Caco-2 (cell line): ENCODE data around the gene CCNB2. TPM values are rescaled to one million over a fixed set of nuclear protein-coding genes. Genes with fewer than 3 reads are reported as not detected.

Experiments
- BruUV-seq: library from RNA; stranded (reverse); fragments of 400-500 nt; replicated peaks from 2 replicates; lab custom pipeline; 2021; lab: Mats Ljungman, UMichigan
- CTCF ChIA-PET: fragments of 300-600 bp; sonication (Branson Sonifier 250); formaldehyde crosslinking; loops from one replicate; lab custom pipeline; 2022; ENCODE audit warnings: antibody characterized with exemption; lab: Charles Lee
- POLR2A ChIA-PET: fragments of 300-600 bp; sonication (Branson Sonifier 250); formaldehyde crosslinking; loops from one replicate; lab custom pipeline; 2022; ENCODE audit warnings: antibody characterized with exemption; lab: Charles Lee
- DNase-seq, 2 experiments: peaks; one replicate each; pipeline versions ENCODE4 v3.0.0 to v3.0.0-alpha.2; 2020 to 2022
- H3K27me3 ChIP-seq: replicated peaks from 2 replicates; pipeline ENCODE4 v1.6.0; 2011; ENCODE audit warnings: low read length; ENCODE audit not compliant: control insufficient read depth, insufficient read depth
- H3K36me3 ChIP-seq: 2 replicates; pipeline ENCODE4 v1.5.1; 2011; ENCODE audit warnings: low read length; ENCODE audit not compliant: control insufficient read depth, insufficient read depth
- H3K4me1 ChIP-seq: fragments of 250-450 bp; sonication (Bioruptor Pico); 2 replicates; pipeline ENCODE4 v1.5.1; 2020; ENCODE audit warnings: mild to moderate bottlenecking
- H3K4me3 ChIP-seq: 2 replicates; pipeline ENCODE4 v1.5.1; 2011; ENCODE audit warnings: low read depth, mild to moderate bottlenecking, control low read depth, low read length
- H3K9me3 ChIP-seq: fragments of 250-450 bp; sonication (Bioruptor Pico); 2 replicates; pipeline ENCODE4 v1.5.1; 2020; ENCODE audit warnings: mild to moderate bottlenecking, moderate library complexity
- H3K27ac Mint-ChIP-seq: one replicate; pipeline ENCODE4 v1.8.0; 2022; ENCODE audit warnings: mixed read lengths; ENCODE audit not compliant: unreplicated experiment
- H3K27me3 Mint-ChIP-seq: one replicate; pipeline ENCODE4 v1.8.0; 2022; ENCODE audit warnings: mixed read lengths; ENCODE audit not compliant: insufficient read depth, unreplicated experiment
- H3K36me3 Mint-ChIP-seq: one replicate; pipeline ENCODE4 v1.8.0; 2022; ENCODE audit warnings: mild to moderate bottlenecking, mixed read lengths; ENCODE audit not compliant: insufficient read depth, unreplicated experiment
- H3K4me1 Mint-ChIP-seq: one replicate; pipeline ENCODE4 v1.8.0; 2022; ENCODE audit warnings: low read depth, mixed read lengths; ENCODE audit not compliant: unreplicated experiment
- H3K4me3 Mint-ChIP-seq: one replicate; pipeline ENCODE4 v1.8.0; 2022; ENCODE audit warnings: mild to moderate bottlenecking, moderate library complexity, mixed read lengths; ENCODE audit not compliant: unreplicated experiment
- H3K9me3 Mint-ChIP-seq: one replicate; pipeline ENCODE4 v1.8.0; 2022; ENCODE audit warnings: mixed read lengths; ENCODE audit not compliant: unreplicated experiment
- intact Hi-C: fragments of 100-400 bp; cut with micrococcal nuclease; formaldehyde crosslinking; loops from one replicate; pipeline ENCODE4 v1.10.0; 2022; ENCODE audit not compliant: unreplicated experiment
- total RNA-seq: library from RNA; stranded (reverse); gene quantifications from 2 replicates; pipeline ENCODE4 v1.2.3, GENCODE V29; 2022
- TF ChIP-seq, protein P1 (sequence below), 2 experiments: fragments of 200-600 bp in 1 of 2; IDR thresholded peaks; 1 replicate in 1 of 2; 2 replicates in 1 of 2; pipeline versions ENCODE4 v1.5.1 to v1.8.0; 2011 to 2022; ENCODE audit warnings: antibody characterized with exemption in 1 of 2, control low read depth in 1 of 2, inconsistent platforms in 1 of 2, low read depth in 1 of 2, low read length in 1 of 2, mild to moderate bottlenecking in 1 of 2, moderate library complexity in 1 of 2; ENCODE audit not compliant: insufficient read depth in 1 of 2, severe bottlenecking in 1 of 2, unreplicated experiment in 1 of 2

The CCNB2 gene
- total RNA-seq, 1 experiment from 2014 or later: 90.1 TPM

- no peaks in the 10 kb centered on the region; the same call in 1 of the 2 replicates for H3K36me3 ChIP-seq
- CTCF ChIA-PET: no interaction called here
Observed at GRCh38 chr15:59063042-59063441, 41.9 kb upstream of the CCNB2 start.

GRCh38 chr15:59069430-59069829, 35.5 kb upstream of the CCNB2 start:
- H3K4me3 Mint-ChIP-seq: peak overlapping the region; percentile 5

More at GRCh38 chr15:59063042-59063441, 41.9 kb upstream of the CCNB2 start:
- peaks cover 73% of the 10 kb centered on the region for H3K36me3 Mint-ChIP-seq
- POLR2A ChIA-PET: no interaction called here
- H3K27ac Mint-ChIP-seq: no peak overlapping the region
- Histone ChIP-seq H3K9me3 (no peaks in the 10 kb centered on the region), H3K4me1 (no peaks in the 10 kb centered on the region), H3K4me3 (no peak overlapping the region), H3K27me3 (no peaks in the 10 kb centered on the region)
- no peaks in the 10 kb centered on the region for H3K4me1 Mint-ChIP-seq
- TF ChIP-seq, protein P1, sequence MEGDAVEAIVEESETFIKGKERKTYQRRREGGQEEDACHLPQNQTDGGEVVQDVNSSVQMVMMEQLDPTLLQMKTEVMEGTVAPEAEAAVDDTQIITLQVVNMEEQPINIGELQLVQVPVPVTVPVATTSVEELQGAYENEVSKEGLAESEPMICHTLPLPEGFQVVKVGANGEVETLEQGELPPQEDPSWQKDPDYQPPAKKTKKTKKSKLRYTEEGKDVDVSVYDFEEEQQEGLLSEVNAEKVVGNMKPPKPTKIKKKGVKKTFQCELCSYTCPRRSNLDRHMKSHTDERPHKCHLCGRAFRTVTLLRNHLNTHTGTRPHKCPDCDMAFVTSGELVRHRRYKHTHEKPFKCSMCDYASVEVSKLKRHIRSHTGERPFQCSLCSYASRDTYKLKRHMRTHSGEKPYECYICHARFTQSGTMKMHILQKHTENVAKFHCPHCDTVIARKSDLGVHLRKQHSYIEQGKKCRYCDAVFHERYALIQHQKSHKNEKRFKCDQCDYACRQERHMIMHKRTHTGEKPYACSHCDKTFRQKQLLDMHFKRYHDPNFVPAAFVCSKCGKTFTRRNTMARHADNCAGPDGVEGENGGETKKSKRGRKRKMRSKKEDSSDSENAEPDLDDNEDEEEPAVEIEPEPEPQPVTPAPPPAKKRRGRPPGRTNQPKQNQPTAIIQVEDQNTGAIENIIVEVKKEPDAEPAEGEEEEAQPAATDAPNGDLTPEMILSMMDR (IDR thresholded peaks at IDR 0.05; ENCODE audit: insufficient read depth in 1 of 2, low read depth in 1 of 2, low read length in 1 of 2, severe bottlenecking in 1 of 2, unreplicated experiment in 1 of 2): no peak
- intact Hi-C loops: no loop called here
- no peak overlapping the region for H3K4me3 Mint-ChIP-seq
- H3K9me3 Mint-ChIP-seq: no peaks in the 10 kb centered on the region
- DNase-seq: no peak
- BruUV-seq: no TSS peak
- H3K27me3 Mint-ChIP-seq: no peaks in the 10 kb centered on the region

GRCh38 chr15:59074607-59075006, 30.3 kb upstream of the CCNB2 start:
- no peaks in the 10 kb centered on the region for H3K9me3 Mint-ChIP-seq
- Histone ChIP-seq H3K4me3 (no peak overlapping the region), H3K9me3 (no peaks in the 10 kb centered on the region), H3K36me3 (no peaks in the 10 kb centered on the region), H3K4me1 (0 out of 2 replicates have a peak, but pooled peaks cover 9% of the 10 kb centered on the region), H3K27me3 (no peaks in the 10 kb centered on the region)
- no peak overlapping the region for H3K4me3 Mint-ChIP-seq
- H3K27me3 Mint-ChIP-seq: no peaks in the 10 kb centered on the region
- peaks cover 6% of the 10 kb centered on the region for H3K36me3 Mint-ChIP-seq
- CTCF ChIA-PET: no interaction called here
- peaks cover 2% of the 10 kb centered on the region for H3K4me1 Mint-ChIP-seq
- no peak for DNase-seq
- TF ChIP-seq, protein P1 (IDR thresholded peaks at IDR 0.05; ENCODE audit: insufficient read depth in 1 of 2, low read depth in 1 of 2, low read length in 1 of 2, severe bottlenecking in 1 of 2, unreplicated experiment in 1 of 2): no peak
- POLR2A ChIA-PET: no interaction called here
- BruUV-seq: no TSS peak
- H3K27ac Mint-ChIP-seq: no peak overlapping the region
- intact Hi-C loops: no loop called here

More at GRCh38 chr15:59069430-59069829, 35.5 kb upstream of the CCNB2 start:
- ChIA-PET POLR2A (no interaction called here), CTCF (no interaction called here)
- H3K27me3 ChIP-seq: no peaks in the 10 kb centered on the region
- H3K36me3 ChIP-seq: no peaks in the 10 kb centered on the region
- H3K27ac Mint-ChIP-seq: peak overlapping the region; percentile 46
- no peaks in the 10 kb centered on the region for H3K9me3 ChIP-seq
- no TSS peak for BruUV-seq
- no peak overlapping the region for H3K4me3 ChIP-seq
- DNase-seq: peak in 1 of 2 experiments; percentile 34
- 0 out of 2 replicates have a peak, but pooled peaks cover 16% of the 10 kb centered on the region for H3K4me1 ChIP-seq
- peaks cover 7% of the 10 kb centered on the region for H3K4me1 Mint-ChIP-seq
- H3K9me3 Mint-ChIP-seq: no peaks in the 10 kb centered on the region
- TF ChIP-seq, protein P1 (IDR thresholded peaks at IDR 0.05; ENCODE audit: insufficient read depth in 1 of 2, low read depth in 1 of 2, low read length in 1 of 2, severe bottlenecking in 1 of 2, unreplicated experiment in 1 of 2): no peak
- no peaks in the 10 kb centered on the region for H3K27me3 Mint-ChIP-seq
- H3K36me3 Mint-ChIP-seq: peaks cover 51% of the 10 kb centered on the region
- intact Hi-C loops: loop anchor here (5.0 kb wide), 1 partner anchor 82 kb away; the partner anchor contains the start of gene RNF111
